ENCODE measurements around the gene CDKN2AIP. TPM values are rescaled to one million over a fixed set of nuclear protein-coding genes. Genes with fewer than 3 reads are reported as not detected.
A peak's percentile ranks its signal among the peaks of the same experiment; 100 is the strongest.

Gene CDKN2AIP
- total and polyA plus RNA-seq, 2 of the 4 experiments (the other 2 are of a cell fraction) = 11.0 to 16.8 TPM

GRCh38 chr4:183409934-183410333, 34.5 kb upstream of the CDKN2AIP start:
- ChIA-PET CTCF (interaction anchor here (1.2 kb wide), 1 partner anchor 147 kb away, joined by 5 read pairs; no protein-coding TSS in a partner anchor), POLR2A (ENCODE audit: unreplicated experiment) (no interaction called here)
- Histone ChIP-seq H2BK20ac (ENCODE audit: low read depth, low read length) (no peak overlapping the region), H2BK5ac (ENCODE audit: low read depth, low read length, poor library complexity, severe bottlenecking) (no peak overlapping the region), H3K27ac (ENCODE audit: insufficient read depth, low read length) (no peak overlapping the region), H3K56ac (ENCODE audit: extremely low read depth, insufficient read depth, low read length) (no peak overlapping the region), H3K9me1 (ENCODE audit: insufficient read depth, low read length) (no peaks in the 10 kb centered on the region), H3K4ac (ENCODE audit: low read depth, low read length) (no peak overlapping the region), H2AK5ac (ENCODE audit: low read depth, low read length) (0 out of 2 replicates have a peak overlapping the region, but pooled peaks have one; percentile 26), H2AK9ac (replicated peaks; ENCODE audit: low read depth, low read length, poor library complexity) (peak overlapping the region; percentile 9), H3K4me3 (ENCODE audit: insufficient read depth, low read depth, low read length) (no peak overlapping the region), H3K27me3 (ENCODE audit: control insufficient read depth, insufficient read depth, low read length) (peaks cover 17% of the 10 kb centered on the region; the same call in 1 of the 2 replicates), H3K18ac (ENCODE audit: low read depth, low read length) (no peak overlapping the region), H3K36me3 (ENCODE audit: control insufficient read depth, insufficient read depth, low read length) (no peaks in the 10 kb centered on the region), H4K5ac (ENCODE audit: low read depth, low read length) (no peak overlapping the region), H3K23ac (ENCODE audit: low read depth, low read length) (no peak overlapping the region), H3K4me1 (ENCODE audit: control insufficient read depth, insufficient read depth, low read length) (no peaks in the 10 kb centered on the region), H4K8ac (ENCODE audit: low read depth in 2 of 2, low read length in 2 of 2) (no peak overlapping the region), H3K9me3 (ENCODE audit: control insufficient read depth, insufficient read depth, low read length) (no peaks in the 10 kb centered on the region), H2AFZ (replicated peaks; ENCODE audit: low read length, poor library complexity) (no peak overlapping the region), H3K9ac (ENCODE audit: low read depth, low read length) (no peak overlapping the region), H4K20me1 (ENCODE audit: insufficient read depth, low read length) (no peaks in the 10 kb centered on the region), H3K14ac (replicated peaks; ENCODE audit: low read depth, low read length) (no peak overlapping the region), H3K79me1 (ENCODE audit: low read depth in 1 of 2, low read length in 2 of 2) (no peaks in the 10 kb centered on the region), H2BK120ac (ENCODE audit: low read depth, low read length) (no peak overlapping the region), H4K91ac (ENCODE audit: insufficient read depth, low read depth, low read length) (no peak overlapping the region), H3K4me2 (ENCODE audit: low read depth, low read length) (no peak overlapping the region), H2BK15ac (ENCODE audit: low read depth, low read length) (no peak overlapping the region)
- ATAC-seq (ENCODE audit: low read depth) (no peak), DNase-seq (no peak)
- TF ChIP-seq NFE2L2 (IDR thresholded peaks at IDR 0.05; ENCODE audit: low read depth, low read length) = no peak
- TF ChIP-seq USF2 (IDR thresholded peaks at IDR 0.05; ENCODE audit: low read depth, low read length) = no peak
- TF ChIP-seq BHLHE40 (IDR thresholded peaks at IDR 0.05; ENCODE audit: low read depth, low read length) = no peak
- no peak for TF ChIP-seq MXI1 (IDR thresholded peaks at IDR 0.05; ENCODE audit: borderline replicate concordance, low read depth, low read length)
- no peak for TF ChIP-seq CHD1 (IDR thresholded peaks at IDR 0.05; ENCODE audit: low read depth, low read length)
- no peak for TF ChIP-seq RFX5 (IDR thresholded peaks at IDR 0.05; ENCODE audit: low read depth, low read length)
- no peak for TF ChIP-seq RAD21 (IDR thresholded peaks at IDR 0.05; ENCODE audit: low read length)
- TF ChIP-seq POLR2A (IDR thresholded peaks at IDR 0.05; ENCODE audit: low read depth, low read length) = no peak
- no peak for TF ChIP-seq SMC3 (IDR thresholded peaks at IDR 0.05; ENCODE audit: low read depth, low read length)
- TF ChIP-seq CTCF (conservative IDR thresholded peaks at IDR 0.05; ENCODE audit: low read depth, low read length) = no peak
- no peak for TF ChIP-seq ELK1 (IDR thresholded peaks at IDR 0.05; ENCODE audit: borderline replicate concordance, low read depth, low read length)
- TF ChIP-seq RCOR1 (IDR thresholded peaks at IDR 0.05; ENCODE audit: insufficient replicate concordance, low read length) = no peak
- no peak for TF ChIP-seq MAFK (IDR thresholded peaks at IDR 0.05; ENCODE audit: low read depth, low read length)
- TF ChIP-seq MAZ (IDR thresholded peaks at IDR 0.05; ENCODE audit: borderline replicate concordance, low read depth, low read length) = no peak
- no peak for TF ChIP-seq CEBPB (IDR thresholded peaks at IDR 0.05; ENCODE audit: low read depth, low read length)
- dilution Hi-C loops (cut with HindIII; ENCODE audit: low sequenced_read_pairs, unreplicated experiment) = no loop called here
- intact Hi-C loops (cut with micrococcal nuclease) = loop anchor here (5.0 kb wide), 1 partner anchor 338 kb away; no protein-coding TSS in a partner anchor
- in situ Hi-C loops (cut with MboI; ENCODE audit: low sequenced_read_pairs) = loop anchor here (10.0 kb wide), 1 partner anchor 335 kb away; no protein-coding TSS in a partner anchor
- BruUV-seq (replicated peaks) = no TSS peak
- WGBS, 2 experiments (ENCODE audit: extremely low coverage in 2 of 2, insufficient read length in 1 of 2) = 94% methylated on average over 8 of the region's 9 CpGs; no CpG with 5 or more reads in 1 of the 2 experiments

Data from IMR-90 (cell line).